Stimulated activated CD8-positive, alpha-beta memory T cell treated with anti-CD3 and anti-CD28 coated beads, Interleukin-2, amount 100 ng/mL, for 1 hour (primary cell): ENCODE results near the gene ZNF516.

ENCODE experiments used
- DNase-seq, 2 donors: peaks; one replicate each; pipeline ENCODE4 v3.0.0-alpha.2; 2020; ENCODE audit warnings: low read depth in 2 of 2

Gene ZNF516

GRCh38 chr18:76364282-76365259 lies 130.5 kb downstream of the ZNF516 start:
- DNase-seq: no peak

- no peak for DNase-seq
Measured at GRCh38 chr18:76363436-76364120, 131.5 kb downstream of the ZNF516 start.

- no peak for DNase-seq
Measured at GRCh38 chr18:76362676-76363075, 132.4 kb downstream of the ZNF516 start.

- no peak for DNase-seq
Measured at GRCh38 chr18:76361219-76361618, 133.8 kb downstream of the ZNF516 start.

GRCh38 chr18:76359909-76360308 lies 135.1 kb downstream of the ZNF516 start:
- DNase-seq: no peak

GRCh38 chr18:76358774-76359173 lies 136.3 kb downstream of the ZNF516 start:
- no peak for DNase-seq

- no peak for DNase-seq
Measured at GRCh38 chr18:76357585-76358260, 137.3 kb downstream of the ZNF516 start.

- DNase-seq: no peak
Measured at GRCh38 chr18:76357174-76357573, 137.9 kb downstream of the ZNF516 start.

- no peak for DNase-seq
Measured at GRCh38 chr18:76356666-76357065, 138.4 kb downstream of the ZNF516 start.

- DNase-seq: no peak
Measured at GRCh38 chr18:76354348-76354747, 140.7 kb downstream of the ZNF516 start.

GRCh38 chr18:76353500-76353899 lies 141.5 kb downstream of the ZNF516 start:
- DNase-seq: no peak

- DNase-seq: no peak
Measured at GRCh38 chr18:76353046-76353445, 142.0 kb downstream of the ZNF516 start.

- no peak for DNase-seq
Measured at GRCh38 chr18:76351961-76352581, 143.0 kb downstream of the ZNF516 start.

GRCh38 chr18:76350134-76351025 lies 144.7 kb downstream of the ZNF516 start:
- DNase-seq: no peak

- peak; percentile 31 to 34 for DNase-seq
Measured at GRCh38 chr18:76349067-76349715, 145.9 kb downstream of the ZNF516 start.

- no peak for DNase-seq
Measured at GRCh38 chr18:76348267-76349066, 146.6 kb downstream of the ZNF516 start.

GRCh38 chr18:76347341-76347740 lies 147.7 kb downstream of the ZNF516 start:
- no peak for DNase-seq

GRCh38 chr18:76346490-76347130 lies 148.4 kb downstream of the ZNF516 start:
- DNase-seq: no peak

GRCh38 chr18:76345901-76346300 lies 149.1 kb downstream of the ZNF516 start:
- no peak for DNase-seq
